HepG2 (cell line): ENCODE data around the gene DDX18. TPM values are rescaled to one million over a fixed set of nuclear protein-coding genes. Genes with fewer than 3 reads are reported as not detected.

Source experiments
- ATF7 ChIP-seq, 2 experiments: fragments of 450-650 bp in 1 of 2; sonication (generic) in 1 of 2; formaldehyde crosslinking in 1 of 2; IDR thresholded peaks; 2 replicates each; pipeline versions ENCODE4 v1.4.0 to v1.6.1; 2016 to 2020; ENCODE audit warnings: antibody characterized with exemption in 1 of 2, mild to moderate bottlenecking in 1 of 2, missing genetic modification reagents in 1 of 2
- BHLHE40 ChIP-seq: IDR thresholded peaks from 2 replicates; pipeline ENCODE4 v1.6.1; 2011; ENCODE audit warnings: low read length, improper control_type of control experiment
- CEBPB ChIP-seq: IDR thresholded peaks from 2 replicates; pipeline ENCODE4 v1.6.1; 2011; ENCODE audit warnings: low read depth, low read length, improper control_type of control experiment, borderline replicate concordance
- DPF2 ChIP-seq: sonication (generic); formaldehyde crosslinking; IDR thresholded peaks from 2 replicates; pipeline ENCODE4 v1.4.0; 2020; ENCODE audit warnings: mild to moderate bottlenecking, low read depth, missing genetic modification reagents, borderline replicate concordance
- FOSL1 ChIP-seq: sonication (generic); formaldehyde crosslinking; IDR thresholded peaks from 2 replicates; pipeline ENCODE4 v1.9.0; 2021; ENCODE audit warnings: missing genetic modification reagents, borderline replicate concordance
- GATAD1 ChIP-seq: IDR thresholded peaks from 2 replicates; pipeline ENCODE4 v1.6.1; 2016; ENCODE audit warnings: missing genetic modification reagents, missing compliant biosample characterization
- JARID2 ChIP-seq: sonication (generic); formaldehyde crosslinking; IDR thresholded peaks from 2 replicates; pipeline ENCODE4 v1.8.1; 2023; ENCODE audit warnings: missing genetic modification reagents, inconsistent platforms; ENCODE audit not compliant: insufficient replicate concordance
- MAFF ChIP-seq: IDR thresholded peaks from 2 replicates; pipeline ENCODE4 v1.6.1; 2011; ENCODE audit warnings: low read depth, low read length, improper control_type of control experiment
- MEF2D ChIP-seq: sonication (generic); formaldehyde crosslinking; IDR thresholded peaks from 2 replicates; pipeline ENCODE4 v1.5.1; 2020; ENCODE audit warnings: mild to moderate bottlenecking, missing genetic modification reagents
- PRPF4 ChIP-seq: fragments of 200-400 bp; formaldehyde crosslinking; IDR thresholded peaks from 2 replicates; pipeline ENCODE4 v1.6.1; 2016; ENCODE audit warnings: low read length, low read depth; ENCODE audit not compliant: poor library complexity, severe bottlenecking
- RBM22 ChIP-seq: fragments of 200-400 bp; formaldehyde crosslinking; optimal IDR thresholded peaks from 2 replicates; pipeline ENCODE3; 2017; ENCODE audit warnings: mild to moderate bottlenecking, low read length, moderate library complexity
- SOX6 ChIP-seq, 2 experiments: fragments of 450-650 bp in 1 of 2; sonication (generic) in 1 of 2; formaldehyde crosslinking in 1 of 2; IDR thresholded peaks; 2 replicates each; pipeline versions ENCODE4 v1.4.0 to v1.6.1; 2017 to 2020; ENCODE audit warnings: antibody characterized with exemption in 1 of 2, mild to moderate bottlenecking in 1 of 2, missing genetic modification reagents in 1 of 2
- TBX3 ChIP-seq: fragments of 450-650 bp; IDR thresholded peaks from 2 replicates; pipeline ENCODE4 v1.6.1; 2017; ENCODE audit warnings: antibody characterized with exemption, mild to moderate bottlenecking, inconsistent platforms, borderline replicate concordance
- XRCC5 ChIP-seq: fragments of 200-400 bp; formaldehyde crosslinking; optimal IDR thresholded peaks from 2 replicates; pipeline ENCODE3; 2017; ENCODE audit warnings: mild to moderate bottlenecking, low read length
- ZNF205 ChIP-seq: IDR thresholded peaks from 2 replicates; pipeline ENCODE4 v1.6.1; 2018; ENCODE audit warnings: missing biosample characterization, missing genetic modification reagents
- ZNF33A ChIP-seq: sonication (generic); formaldehyde crosslinking; IDR thresholded peaks from 2 replicates; pipeline ENCODE4 v1.5.1; 2020; ENCODE audit warnings: missing genetic modification reagents, mild to moderate bottlenecking, moderate library complexity, borderline replicate concordance
- ZNF383 ChIP-seq: sonication (generic); formaldehyde crosslinking; IDR thresholded peaks from 2 replicates; pipeline ENCODE4 v1.4.0; 2020; ENCODE audit warnings: missing genetic modification reagents, mild to moderate bottlenecking, borderline replicate concordance
- ZNF546 ChIP-seq: sonication (generic); formaldehyde crosslinking; conservative IDR thresholded peaks from 2 replicates; pipeline ENCODE4 v1.8.1; 2023; ENCODE audit warnings: mild to moderate bottlenecking, missing genetic modification reagents
- ZNF567 ChIP-seq: sonication (generic); formaldehyde crosslinking; IDR thresholded peaks from 2 replicates; pipeline ENCODE4 v1.8.1; 2023; ENCODE audit warnings: mild to moderate bottlenecking, missing genetic modification reagents, borderline replicate concordance
- polyA plus RNA-seq, 8 experiments: library from polyadenylated mRNA; depleted of rRNA in 3 of 8; stranded (reverse) in 7 of 8; unstranded in 1 of 8; fragments of >200 nt; fragmentation: Illumina TruSeq in 4 of 8; extraction: Trizol in 4 of 8; gene quantifications; 2 replicates each; pipeline versions ENCODE4 v1.2.1 to v1.2.3, GENCODE V29; 2011 to 2016; ENCODE audit warnings: low read depth in 4 of 8, missing spikeins in 1 of 8, mixed read lengths in 1 of 8; ENCODE audit not compliant: insufficient read depth in 1 of 8
- total RNA-seq, 5 experiments: library from RNA; depleted of rRNA; stranded (reverse); fragments of >200 nt; fragmentation: Illumina TruSeq; extraction: Trizol; gene quantifications; 2 replicates each; pipeline ENCODE4 v1.2.3, GENCODE V29; 2016; ENCODE audit warnings: low read depth in 1 of 5
- TF ChIP-seq, protein P1 (sequence below): sonication (generic); formaldehyde crosslinking; IDR thresholded peaks from 2 replicates; pipeline ENCODE4 v1.5.1; 2020; ENCODE audit warnings: missing genetic modification reagents, mild to moderate bottlenecking, borderline replicate concordance
- TF ChIP-seq, protein P2 (sequence below): sonication (generic); formaldehyde crosslinking; IDR thresholded peaks from 2 replicates; pipeline ENCODE4 v1.4.0; 2020; ENCODE audit warnings: missing genetic modification reagents, borderline replicate concordance
- TF ChIP-seq, protein P3 (sequence below): sonication (generic); formaldehyde crosslinking; conservative IDR thresholded peaks from 2 replicates; pipeline ENCODE4 v1.8.1; 2023; ENCODE audit warnings: missing genetic modification reagents

The DDX18 gene
- total and polyA plus RNA-seq, 2 of the 13 experiments (the other 11 are each of a cell fraction or from before 2014, with no cell fraction given): 64.0 to 134 TPM

DNA sequence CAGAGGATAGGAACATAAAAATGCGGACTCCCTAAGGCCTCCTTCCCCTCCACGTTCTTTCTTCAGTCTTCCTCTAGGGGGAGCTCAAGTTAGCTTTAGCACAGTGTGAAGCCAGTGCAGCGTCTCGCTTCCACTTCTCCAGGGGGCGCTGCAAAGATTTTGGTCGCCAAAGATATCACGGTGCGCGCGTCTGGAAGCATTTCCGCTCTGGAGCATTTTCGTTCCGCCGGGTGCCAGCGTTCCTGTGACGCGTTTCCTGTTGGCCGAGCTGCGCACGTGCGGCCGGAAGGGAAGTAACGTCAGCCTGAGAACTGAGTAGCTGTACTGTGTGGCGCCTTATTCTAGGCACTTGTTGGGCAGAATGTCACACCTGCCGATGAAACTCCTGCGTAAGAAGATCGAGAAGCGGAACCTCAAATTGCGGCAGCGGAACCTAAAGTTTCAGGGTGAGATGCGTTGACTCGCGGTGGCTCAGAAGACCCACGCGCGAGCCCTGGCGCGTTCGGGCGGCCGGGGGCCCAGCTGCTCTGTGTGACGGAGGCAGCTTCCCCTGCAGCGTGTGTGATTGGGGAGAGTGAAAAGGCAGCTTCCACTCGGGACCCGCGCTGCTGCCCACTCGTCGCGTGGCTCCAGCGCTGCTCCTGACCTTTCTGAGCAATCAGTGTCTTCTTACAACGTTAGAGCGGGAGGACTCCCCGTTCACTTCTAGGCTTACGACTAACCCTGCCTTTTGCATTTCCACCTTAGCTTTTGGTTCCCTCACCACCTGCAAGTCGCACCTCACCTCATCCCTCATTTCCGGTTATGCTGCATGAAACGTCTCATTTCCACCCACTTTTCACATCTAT is at the start of gene DDX18 (continued):
- TF ChIP-seq, protein P1, sequence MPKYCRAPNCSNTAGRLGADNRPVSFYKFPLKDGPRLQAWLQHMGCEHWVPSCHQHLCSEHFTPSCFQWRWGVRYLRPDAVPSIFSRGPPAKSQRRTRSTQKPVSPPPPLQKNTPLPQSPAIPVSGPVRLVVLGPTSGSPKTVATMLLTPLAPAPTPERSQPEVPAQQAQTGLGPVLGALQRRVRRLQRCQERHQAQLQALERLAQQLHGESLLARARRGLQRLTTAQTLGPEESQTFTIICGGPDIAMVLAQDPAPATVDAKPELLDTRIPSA: no peak; the same call in 1 of the 2 replicates
- no peak for TF ChIP-seq DPF2
- TF ChIP-seq ZNF33A (CRISPR knock-in tag): no peak
- TF ChIP-seq ZNF383 (CRISPR knock-in tag): peak; percentile 93; the same call in 1 of the 2 replicates
- TF ChIP-seq TBX3: peak; percentile 70; the same call in 1 of the 2 replicates
- peak; percentile 86; the same call in 1 of the 2 replicates for TF ChIP-seq ZNF567
- TF ChIP-seq PRPF4: peak; percentile 56
- TF ChIP-seq ZNF205 (CRISPR knock-in tag): peak; percentile 91
- no peak for TF ChIP-seq ATF7 (IDR thresholded peaks at IDR 0.05)
- TF ChIP-seq ATF7 (CRISPR knock-in tag; IDR thresholded peaks at IDR 0.05): peak; percentile 82; the same call in 1 of the 2 replicates
- TF ChIP-seq XRCC5: peak; percentile 100
- TF ChIP-seq JARID2 (CRISPR knock-in tag): peak; percentile 78
- TF ChIP-seq MEF2D (CRISPR knock-in tag): peak; percentile 88
- TF ChIP-seq FOSL1 (CRISPR knock-in tag): no peak
- TF ChIP-seq SOX6 (IDR thresholded peaks at IDR 0.05): no peak
- TF ChIP-seq SOX6 (CRISPR knock-in tag; IDR thresholded peaks at IDR 0.05): peak; percentile 86
- TF ChIP-seq, protein P2, sequence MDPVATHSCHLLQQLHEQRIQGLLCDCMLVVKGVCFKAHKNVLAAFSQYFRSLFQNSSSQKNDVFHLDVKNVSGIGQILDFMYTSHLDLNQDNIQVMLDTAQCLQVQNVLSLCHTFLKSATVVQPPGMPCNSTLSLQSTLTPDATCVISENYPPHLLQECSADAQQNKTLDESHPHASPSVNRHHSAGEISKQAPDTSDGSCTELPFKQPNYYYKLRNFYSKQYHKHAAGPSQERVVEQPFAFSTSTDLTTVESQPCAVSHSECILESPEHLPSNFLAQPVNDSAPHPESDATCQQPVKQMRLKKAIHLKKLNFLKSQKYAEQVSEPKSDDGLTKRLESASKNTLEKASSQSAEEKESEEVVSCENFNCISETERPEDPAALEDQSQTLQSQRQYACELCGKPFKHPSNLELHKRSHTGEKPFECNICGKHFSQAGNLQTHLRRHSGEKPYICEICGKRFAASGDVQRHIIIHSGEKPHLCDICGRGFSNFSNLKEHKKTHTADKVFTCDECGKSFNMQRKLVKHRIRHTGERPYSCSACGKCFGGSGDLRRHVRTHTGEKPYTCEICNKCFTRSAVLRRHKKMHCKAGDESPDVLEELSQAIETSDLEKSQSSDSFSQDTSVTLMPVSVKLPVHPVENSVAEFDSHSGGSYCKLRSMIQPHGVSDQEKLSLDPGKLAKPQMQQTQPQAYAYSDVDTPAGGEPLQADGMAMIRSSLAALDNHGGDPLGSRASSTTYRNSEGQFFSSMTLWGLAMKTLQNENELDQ (CRISPR knock-in tag): no peak; the same call in 1 of the 2 replicates
- TF ChIP-seq CEBPB: no peak
- peak; percentile 37; the same call in 1 of the 2 replicates for TF ChIP-seq MAFF
- TF ChIP-seq, protein P3, sequence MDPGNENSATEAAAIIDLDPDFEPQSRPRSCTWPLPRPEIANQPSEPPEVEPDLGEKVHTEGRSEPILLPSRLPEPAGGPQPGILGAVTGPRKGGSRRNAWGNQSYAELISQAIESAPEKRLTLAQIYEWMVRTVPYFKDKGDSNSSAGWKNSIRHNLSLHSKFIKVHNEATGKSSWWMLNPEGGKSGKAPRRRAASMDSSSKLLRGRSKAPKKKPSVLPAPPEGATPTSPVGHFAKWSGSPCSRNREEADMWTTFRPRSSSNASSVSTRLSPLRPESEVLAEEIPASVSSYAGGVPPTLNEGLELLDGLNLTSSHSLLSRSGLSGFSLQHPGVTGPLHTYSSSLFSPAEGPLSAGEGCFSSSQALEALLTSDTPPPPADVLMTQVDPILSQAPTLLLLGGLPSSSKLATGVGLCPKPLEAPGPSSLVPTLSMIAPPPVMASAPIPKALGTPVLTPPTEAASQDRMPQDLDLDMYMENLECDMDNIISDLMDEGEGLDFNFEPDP (CRISPR knock-in tag): no peak
- TF ChIP-seq RBM22: no peak
- peak; percentile 85; the same call in 1 of the 2 replicates for TF ChIP-seq ZNF546 (CRISPR knock-in tag)
- peak; percentile 100 for TF ChIP-seq BHLHE40
- TF ChIP-seq GATAD1 (CRISPR knock-in tag): peak; percentile 98
